Spleen (tissue), 11 donors: ENCODE results near the gene ADGRB2. TPM values are rescaled to one million over a fixed set of nuclear protein-coding genes. Genes with fewer than 3 reads are reported as not detected.
A peak's percentile ranks its signal among the peaks of the same experiment; 100 is the strongest.

Experiments used
- DNase-seq: peaks from one replicate; pipeline ENCODE4 v3.0.0-alpha.2; 2020
- H3K27ac ChIP-seq, 8 donors: fragments of 200-600 bp; sonication (generic) in 7 of 8; 1 replicate in 4 of 8; 2 replicates in 4 of 8; pipeline versions ENCODE4 v1.5.0 to v1.8.0; 2016 to 2021; ENCODE audit warnings: inconsistent platforms in 4 of 8, mild to moderate bottlenecking in 4 of 8, moderate library complexity in 1 of 8
- H3K27me3 ChIP-seq, 7 donors: fragments of 200-600 bp; sonication (generic) in 6 of 7; replicated peaks in 1 of 7; 1 replicate in 4 of 7; 2 replicates in 3 of 7; pipeline versions ENCODE4 v1.5.0 to v1.8.0; 2016 to 2021; ENCODE audit warnings: inconsistent platforms in 3 of 7, mild to moderate bottlenecking in 1 of 7
- H3K36me3 ChIP-seq, 6 donors: fragments of 200-600 bp; sonication (generic) in 5 of 6; 1 replicate in 4 of 6; 2 replicates in 2 of 6; pipeline versions ENCODE4 v1.5.0 to v1.8.0; 2016 to 2021; ENCODE audit warnings: inconsistent platforms in 2 of 6
- H3K4me1 ChIP-seq, 6 donors: fragments of 200-600 bp; sonication (generic) in 5 of 6; 1 replicate in 3 of 6; 2 replicates in 3 of 6; pipeline versions ENCODE4 v1.5.0 to v1.8.0; 2016 to 2021; ENCODE audit warnings: inconsistent platforms in 3 of 6
- H3K4me3 ChIP-seq, 8 donors: fragments of 200-600 bp; sonication (generic) in 7 of 8; 1 replicate in 4 of 8; 2 replicates in 4 of 8; pipeline versions ENCODE4 v1.5.0 to v1.8.0; 2016 to 2021; ENCODE audit warnings: inconsistent platforms in 4 of 8, mild to moderate bottlenecking in 4 of 8, moderate library complexity in 2 of 8
- H3K9me3 ChIP-seq, 8 donors: fragments of 200-600 bp; sonication (generic) in 7 of 8; 1 replicate in 4 of 8; 2 replicates in 4 of 8; pipeline versions ENCODE4 v1.5.0 to v1.8.0; 2016 to 2021; ENCODE audit warnings: inconsistent platforms in 4 of 8
- CTCF ChIP-seq, 11 experiments: fragments of 200-600 bp in 7 of 11; fragments of 450-650 bp in 4 of 11; sonication (generic) in 4 of 11; IDR thresholded peaks in 8 of 11; conservative IDR thresholded peaks in 3 of 11; 1 replicate in 7 of 11; 2 replicates in 4 of 11; pipeline versions ENCODE4 v1.4.0 to v1.8.0; 2016 to 2021; ENCODE audit warnings: antibody characterized with exemption in 11 of 11, inconsistent platforms in 4 of 11, mild to moderate bottlenecking in 1 of 11
- POLR2A ChIP-seq, 3 donors: fragments of 450-650 bp; IDR thresholded peaks; one replicate each; pipeline ENCODE4 v1.5.1; 2017; ENCODE audit warnings: antibody characterized with exemption in 3 of 3, mild to moderate bottlenecking in 1 of 3
- POLR2AphosphoS5 ChIP-seq, 3 donors: sonication (generic); formaldehyde crosslinking; IDR thresholded peaks; one replicate each; pipeline ENCODE4 v1.5.1; 2017; ENCODE audit warnings: antibody characterized with exemption in 3 of 3
- WGBS, 5 donors: extraction: QIAGEN DNeasy Blood & Tissue Kit in 3 of 5; methylation state at CpG; one replicate each; pipeline versions ENCODE4 v1.1.5 to v1.1.7; 2013 to 2018; 5-methylcytosine and 5-hydroxymethylcytosine counted together
- intact Hi-C: fragments of 100-400 bp; cut with DNase I; formaldehyde crosslinking; loops from one replicate; pipeline ENCODE4 v1.15.0; 2023; ENCODE audit warnings: low total_unique reads
- polyA plus RNA-seq, 3 donors: library from polyadenylated mRNA; stranded (reverse); fragments of 200-250 nt; gene quantifications; one replicate each; pipeline ENCODE4 v1.2.1, GENCODE V29; 2013
- total RNA-seq, 7 donors: library from RNA; depleted of rRNA in 3 of 7; stranded (reverse); fragments of >200 nt in 3 of 7; fragmentation: NEBNext Ultra II Directional in 4 of 7; extraction: Animal tissue kit (Norgen Biotek cat#: 25700) in 4 of 7; gene quantifications; one replicate each; pipeline versions ENCODE4 v1.1.0 to v1.2.1, GENCODE V29; 2016 to 2021
- donor health status: healthy with polysubstance abuse.
- donor health status: DM: no; HTN: no; CAD: no; lungs with moderate emphysema.
- donor health status: DM: no; HTN: no; CAD: no.
- donor health status: Bipolar disorder and iron deficiency.
- donor health status: healthy.
- donor health status: DM: no; HTN: no; CAD: no.
- donor health status: DM: yes; HTN: yes; CAD: no.

The ADGRB2 gene
- total and polyA plus RNA-seq, 10 donors = 0.52 to 5.1 (median 1.5) TPM

DNA sequence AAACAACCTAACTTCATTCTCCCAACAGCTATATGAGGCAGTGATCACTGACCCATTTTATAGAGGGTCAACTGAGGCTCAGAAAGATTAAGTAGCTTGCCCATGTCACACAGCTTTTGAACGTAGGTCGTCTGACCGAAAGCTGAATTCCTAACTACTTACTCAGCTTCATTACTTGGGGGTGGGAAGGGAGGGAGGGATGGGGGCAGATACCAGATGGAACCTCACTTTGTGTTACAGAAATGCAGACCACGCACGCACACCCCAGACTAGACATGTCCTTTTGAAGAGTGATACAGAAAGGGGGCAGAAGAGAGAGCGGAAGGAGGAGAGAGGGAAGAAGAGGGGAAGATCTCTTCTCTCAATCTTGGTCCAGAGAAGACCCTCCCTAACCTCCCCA, 2.3 kb downstream of the ADGRB2 start:
- DNase-seq = no peak
- Histone ChIP-seq H3K4me1 (peaks cover 21 to 50% (median 47%) of the 10 kb centered on the region in 6 donors), H3K4me3 (no peak overlapping the region), H3K36me3 (no peaks in the 10 kb centered on the region), H3K27ac (no peak overlapping the region), H3K9me3 (no peaks in the 10 kb centered on the region), H3K27me3 (peaks cover 0 to 67% (median 22%) of the 10 kb centered on the region in 7 donors)
- WGBS, 5 donors = 67 to 81% (median 77%) methylated on average over 6 of the region's 6 CpGs
- intact Hi-C loops = no loop called here
- TF ChIP-seq CTCF (IDR thresholded peaks at IDR 0.05 in 8 of 11, conservative IDR thresholded peaks at IDR 0.05 in 3 of 11) = no peak
- TF ChIP-seq POLR2A (IDR thresholded peaks at IDR 0.05) = no peak
- no peak for TF ChIP-seq POLR2AphosphoS5 (IDR thresholded peaks at IDR 0.05)

GRCh38 chr1:31760471-31761470, 3.4 kb downstream of the ADGRB2 start:
- 2 to 4% (median 2%) methylated on average over 32 to 63 of the region's 63 CpGs for WGBS, 5 donors
- TF ChIP-seq POLR2A (IDR thresholded peaks at IDR 0.05) (no peak), POLR2AphosphoS5 (IDR thresholded peaks at IDR 0.05) (peak in 2 of 3 donors; percentile 5 to 7)
- peak; percentile 88 for DNase-seq
- no peaks in the 10 kb centered on the region for H3K36me3 ChIP-seq
- H3K4me1 ChIP-seq = peaks cover 21 to 56% (median 51%) of the 10 kb centered on the region in 6 donors
- no peak overlapping the region for H3K27ac ChIP-seq
- H3K4me3 ChIP-seq = peak overlapping the region; percentile 35 to 69 (median 49)
- H3K9me3 ChIP-seq = no peaks in the 10 kb centered on the region
- intact Hi-C loops = no loop called here
- H3K27me3 ChIP-seq = peaks cover 0 to 65% (median 22%) of the 10 kb centered on the region in 7 donors

DNA sequence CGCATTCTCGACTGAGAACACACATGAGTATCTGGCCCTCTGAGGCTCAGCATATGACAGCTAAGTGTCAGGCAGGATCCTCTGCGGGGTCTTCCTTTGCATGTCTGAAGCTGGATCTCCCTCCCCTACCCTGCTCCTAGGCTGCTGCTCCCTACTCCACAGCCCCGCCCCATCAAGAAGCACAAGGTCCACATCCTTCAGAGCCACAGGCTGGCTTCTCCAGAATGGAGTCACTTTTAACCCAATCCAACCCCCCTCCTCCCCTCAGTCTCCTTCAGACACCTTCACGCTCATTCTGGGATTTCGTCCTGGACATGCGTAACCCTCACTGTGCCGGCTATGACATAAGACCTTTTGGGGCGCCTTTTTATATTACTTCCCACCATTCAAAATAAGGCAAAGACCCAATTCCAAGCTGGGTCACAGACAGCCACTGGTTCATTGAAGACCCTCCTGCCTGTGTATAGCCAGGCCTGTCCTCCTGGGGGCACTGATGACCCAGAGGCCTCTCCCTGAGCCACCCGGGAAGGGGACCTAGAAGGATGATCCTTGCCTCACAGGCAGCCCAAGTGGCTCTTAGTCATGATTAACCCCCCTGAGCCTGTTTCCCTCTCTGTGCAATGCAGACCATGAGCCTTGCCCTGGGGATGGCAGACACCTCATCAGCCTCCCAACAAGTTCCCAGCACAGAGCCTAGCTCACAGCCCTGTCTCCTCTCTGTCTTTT, 4.7 kb downstream of the ADGRB2 start:
- no peaks in the 10 kb centered on the region for H3K9me3 ChIP-seq
- TF ChIP-seq POLR2AphosphoS5 (IDR thresholded peaks at IDR 0.05) (no peak), POLR2A (IDR thresholded peaks at IDR 0.05) (no peak), CTCF (IDR thresholded peaks at IDR 0.05 in 8 of 11, conservative IDR thresholded peaks at IDR 0.05 in 3 of 11) (no peak)
- intact Hi-C loops = no loop called here

GRCh38 chr1:31758823-31759222, 5.3 kb downstream of the ADGRB2 start:
- no peak for DNase-seq
- no peaks in the 10 kb centered on the region for H3K36me3 ChIP-seq
- no peak overlapping the region for H3K4me3 ChIP-seq
- intact Hi-C loops = no loop called here
- WGBS, 5 donors = 93 to 96% (median 94%) methylated on average over 7 of the region's 7 CpGs
- no peak overlapping the region for H3K27ac ChIP-seq
- H3K4me1 ChIP-seq = peaks cover 30 to 66% (median 60%) of the 10 kb centered on the region in 6 donors
- H3K9me3 ChIP-seq = no peaks in the 10 kb centered on the region
- H3K27me3 ChIP-seq = peaks cover 0 to 49% (median 17%) of the 10 kb centered on the region in 7 donors
- TF ChIP-seq CTCF (IDR thresholded peaks at IDR 0.05 in 8 of 11, conservative IDR thresholded peaks at IDR 0.05 in 3 of 11) (no peak), POLR2A (IDR thresholded peaks at IDR 0.05) (no peak), POLR2AphosphoS5 (IDR thresholded peaks at IDR 0.05) (no peak)

More for the DNA sequence above, 4.7 kb downstream of the ADGRB2 start:
- Histone ChIP-seq H3K36me3 (no peaks in the 10 kb centered on the region), H3K4me1 (peaks cover 26 to 63% (median 56%) of the 10 kb centered on the region in 6 donors), H3K27ac (no peak overlapping the region), H3K4me3 (no peak overlapping the region), H3K27me3 (peaks cover 0 to 52% (median 19%) of the 10 kb centered on the region in 7 donors)
- no peak for DNase-seq
- 89 to 93% (median 90%) methylated on average over 10 of the region's 10 CpGs for WGBS, 5 donors
